Common myeloid progenitor, CD34-positive (primary cell): ENCODE results near the gene TIMP2.

Experiments
- CTCF ChIA-PET: fragments of 350-600 bp; sonication (Branson Sonifier 250); formaldehyde crosslinking; loops from one replicate; lab custom pipeline; 2021; ENCODE audit warnings: antibody characterized with exemption; lab: Charles Lee
- POLR2A ChIA-PET: fragments of 350-600 bp; sonication (Branson Sonifier 250); formaldehyde crosslinking; loops from one replicate; lab custom pipeline; 2021; ENCODE audit warnings: antibody characterized with exemption; lab: Charles Lee
- DNase-seq, 3 donors: peaks; one replicate each; pipeline versions ENCODE4 v3.0.0 to v3.0.0-alpha.2; 2013
- H3K27ac ChIP-seq, 2 experiments: 1 replicate in 1 of 2; 2 replicates in 1 of 2; pipeline ENCODE4 v1.7.0; 2013; ENCODE audit warnings: inconsistent platforms in 2 of 2, low read length in 2 of 2, mild to moderate bottlenecking in 2 of 2, low read depth in 1 of 2, moderate library complexity in 1 of 2; ENCODE audit not compliant: severe bottlenecking in 2 of 2, insufficient read depth in 1 of 2, poor library complexity in 1 of 2
- H3K27me3 ChIP-seq, 5 experiments: replicated peaks in 2 of 5; 1 replicate in 3 of 5; 2 replicates in 2 of 5; pipeline versions ENCODE4 v1.6.1 to v1.7.0; 2013; ENCODE audit warnings: low read length in 4 of 5, mild to moderate bottlenecking in 2 of 5, moderate library complexity in 2 of 5, inconsistent platforms in 1 of 5; ENCODE audit not compliant: insufficient read depth in 5 of 5, control insufficient read depth in 4 of 5
- H3K36me3 ChIP-seq, 4 experiments: 1 replicate in 2 of 4; 2 replicates in 2 of 4; pipeline versions ENCODE4 v1.6.1 to v1.7.0; 2013; ENCODE audit warnings: low read length in 3 of 4, control low read depth in 1 of 4, mild to moderate bottlenecking in 1 of 4; ENCODE audit not compliant: control insufficient read depth in 4 of 4, insufficient read depth in 4 of 4
- H3K4me1 ChIP-seq, 4 experiments: 1 replicate in 3 of 4; 2 replicates in 1 of 4; pipeline versions ENCODE4 v1.6.1 to v1.7.1; 2013; ENCODE audit warnings: low read length in 3 of 4, mild to moderate bottlenecking in 3 of 4, control low read depth in 1 of 4, inconsistent platforms in 1 of 4, moderate library complexity in 1 of 4; ENCODE audit not compliant: control insufficient read depth in 4 of 4, insufficient read depth in 4 of 4; ENCODE audit errors: control extremely low read depth in 1 of 4
- H3K4me3 ChIP-seq, 7 experiments: 1 replicate in 4 of 7; 2 replicates in 3 of 7; pipeline versions ENCODE4 v1.5.1 to v1.7.0; 2013; ENCODE audit warnings: mild to moderate bottlenecking in 7 of 7, low read length in 6 of 7, moderate library complexity in 6 of 7, inconsistent platforms in 2 of 7, low read depth in 2 of 7, control low read depth in 1 of 7; ENCODE audit not compliant: insufficient read depth in 4 of 7, control insufficient read depth in 1 of 7; ENCODE audit errors: extremely low read depth in 1 of 7
- H3K9me3 ChIP-seq, 5 experiments: 1 replicate in 4 of 5; 2 replicates in 1 of 5; pipeline versions ENCODE4 v1.6.1 to v1.7.1; 2013; ENCODE audit warnings: low read length in 4 of 5, mild to moderate bottlenecking in 2 of 5, inconsistent platforms in 1 of 5, low read depth in 1 of 5, moderate library complexity in 1 of 5; ENCODE audit not compliant: control insufficient read depth in 4 of 5, insufficient read depth in 2 of 5; ENCODE audit errors: control extremely low read depth in 1 of 5
- WGBS: methylation state at CpG from one replicate; pipeline ENCODE4 v1.1.5; 2013; ENCODE audit not compliant: insufficient coverage; 5-methylcytosine and 5-hydroxymethylcytosine counted together

The TIMP2 gene

GRCh38 chr17:78899361-78900260 lies 25.6 kb downstream of the TIMP2 start:
- 93% methylated on average over 15 of the region's 18 CpGs for WGBS
- Histone ChIP-seq H3K27ac (no peak overlapping the region), H3K36me3 (peaks cover 4 to 34% (median 18%) of the 10 kb centered on the region in 4 experiments), H3K4me1 (peaks cover 0 to 4% (median 0%) of the 10 kb centered on the region in 4 experiments), H3K9me3 (no peaks in the 10 kb centered on the region), H3K4me3 (no peak overlapping the region), H3K27me3 (no peaks in the 10 kb centered on the region)
- no peak for DNase-seq
- POLR2A ChIA-PET = no interaction called here
- CTCF ChIA-PET = interaction anchor here (1.2 to 1.6 kb wide), 3 partner anchors 12 to 34 kb away, joined by 3 to 5 read pairs (median 4); no protein-coding TSS in a partner anchor

- H3K4me1 ChIP-seq = peaks cover 0 to 8% (median 3%) of the 10 kb centered on the region in 4 experiments
- no peaks in the 10 kb centered on the region for H3K9me3 ChIP-seq
- H3K36me3 ChIP-seq = peaks cover 4 to 34% (median 16%) of the 10 kb centered on the region in 4 experiments
- POLR2A ChIA-PET = no interaction called here
- H3K27ac ChIP-seq = no peak overlapping the region
- DNase-seq = no peak
- no peak overlapping the region for H3K4me3 ChIP-seq
- H3K27me3 ChIP-seq = no peaks in the 10 kb centered on the region
- WGBS = 98% methylated on average over 10 of the region's 13 CpGs
- CTCF ChIA-PET = interaction anchor here (1.2 to 1.6 kb wide), 2 partner anchors 31 to 33 kb away, joined by 3 to 5 read pairs; no protein-coding TSS in a partner anchor
Measured at GRCh38 chr17:78898947-78899346, 26.2 kb downstream of the TIMP2 start.

- CTCF ChIA-PET = interaction anchor here (0.8 to 2.3 kb wide), 3 partner anchors 22 to 33 kb away, joined by 3 to 6 read pairs (median 4); no protein-coding TSS in a partner anchor
- POLR2A ChIA-PET = interaction anchor here (1.4 kb wide), 1 partner anchor 25 kb away, joined by 4 read pairs; no protein-coding TSS in a partner anchor
- peaks cover 0 to 14% (median 10%) of the 10 kb centered on the region in 4 experiments for H3K4me1 ChIP-seq
- H3K9me3 ChIP-seq = no peaks in the 10 kb centered on the region
- DNase-seq = no peak
- H3K27me3 ChIP-seq = no peaks in the 10 kb centered on the region
- whole genome bisulfite sequencing = 90% methylated on average over 17 of the region's 17 CpGs
- no peak overlapping the region for H3K4me3 ChIP-seq
- no peak overlapping the region for H3K27ac ChIP-seq
- peaks cover 4 to 34% (median 13%) of the 10 kb centered on the region in 4 experiments for H3K36me3 ChIP-seq
Measured at GRCh38 chr17:78898075-78898836, 26.9 kb downstream of the TIMP2 start.

- ChIA-PET CTCF (interaction anchor here (0.8 to 2.3 kb wide), 3 partner anchors 22 to 32 kb away, joined by 3 to 6 read pairs (median 4); no protein-coding TSS in a partner anchor), POLR2A (interaction anchor here (1.4 kb wide), 1 partner anchor 24 kb away, joined by 4 read pairs; no protein-coding TSS in a partner anchor)
- peaks cover 4 to 30% (median 11%) of the 10 kb centered on the region in 4 experiments for H3K36me3 ChIP-seq
- no peaks in the 10 kb centered on the region for H3K27me3 ChIP-seq
- H3K9me3 ChIP-seq = no peaks in the 10 kb centered on the region
- no peak for DNase-seq
- H3K27ac ChIP-seq = no peak overlapping the region
- H3K4me1 ChIP-seq = peaks cover 0 to 20% (median 16%) of the 10 kb centered on the region in 4 experiments
- WGBS = 98% methylated on average over 6 of the region's 7 CpGs
- H3K4me3 ChIP-seq = no peak overlapping the region
Measured at GRCh38 chr17:78897664-78898047, 27.5 kb downstream of the TIMP2 start.

- H3K4me3 ChIP-seq = no peak overlapping the region
- DNase-seq = no peak
- ChIA-PET POLR2A (interaction anchor here (1.4 kb wide), 1 partner anchor 24 kb away, joined by 4 read pairs; no protein-coding TSS in a partner anchor), CTCF (interaction anchor here (0.8 to 2.3 kb wide), 4 partner anchors 10 to 74 kb away, joined by 3 to 6 read pairs (median 5); no protein-coding TSS in a partner anchor)
- H3K9me3 ChIP-seq = no peaks in the 10 kb centered on the region
- H3K27ac ChIP-seq = no peak overlapping the region
- 97% methylated on average over 32 of the region's 34 CpGs for WGBS
- peaks cover 0 to 27% (median 22%) of the 10 kb centered on the region in 4 experiments for H3K4me1 ChIP-seq
- peaks cover 4 to 33% (median 9%) of the 10 kb centered on the region in 4 experiments for H3K36me3 ChIP-seq
- no peaks in the 10 kb centered on the region for H3K27me3 ChIP-seq
Measured at GRCh38 chr17:78896834-78897663, 28.1 kb downstream of the TIMP2 start.
